Kidney capillary endothelial cell (primary cell): ENCODE measurements around the gene ANO9.

Source experiments
- DNase-seq: peaks from one replicate; pipeline ENCODE4 v3.0.0-alpha.2; 2018; ENCODE audit warnings: low spot score

ANO9 gene, protein sequence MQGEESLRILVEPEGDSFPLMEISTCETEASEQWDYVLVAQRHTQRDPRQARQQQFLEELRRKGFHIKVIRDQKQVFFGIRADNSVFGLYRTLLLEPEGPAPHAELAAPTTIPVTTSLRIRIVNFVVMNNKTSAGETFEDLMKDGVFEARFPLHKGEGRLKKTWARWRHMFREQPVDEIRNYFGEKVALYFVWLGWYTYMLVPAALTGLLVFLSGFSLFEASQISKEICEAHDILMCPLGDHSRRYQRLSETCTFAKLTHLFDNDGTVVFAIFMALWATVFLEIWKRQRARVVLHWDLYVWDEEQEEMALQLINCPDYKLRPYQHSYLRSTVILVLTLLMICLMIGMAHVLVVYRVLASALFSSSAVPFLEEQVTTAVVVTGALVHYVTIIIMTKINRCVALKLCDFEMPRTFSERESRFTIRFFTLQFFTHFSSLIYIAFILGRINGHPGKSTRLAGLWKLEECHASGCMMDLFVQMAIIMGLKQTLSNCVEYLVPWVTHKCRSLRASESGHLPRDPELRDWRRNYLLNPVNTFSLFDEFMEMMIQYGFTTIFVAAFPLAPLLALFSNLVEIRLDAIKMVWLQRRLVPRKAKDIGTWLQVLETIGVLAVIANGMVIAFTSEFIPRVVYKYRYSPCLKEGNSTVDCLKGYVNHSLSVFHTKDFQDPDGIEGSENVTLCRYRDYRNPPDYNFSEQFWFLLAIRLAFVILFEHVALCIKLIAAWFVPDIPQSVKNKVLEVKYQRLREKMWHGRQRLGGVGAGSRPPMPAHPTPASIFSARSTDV

DNA sequence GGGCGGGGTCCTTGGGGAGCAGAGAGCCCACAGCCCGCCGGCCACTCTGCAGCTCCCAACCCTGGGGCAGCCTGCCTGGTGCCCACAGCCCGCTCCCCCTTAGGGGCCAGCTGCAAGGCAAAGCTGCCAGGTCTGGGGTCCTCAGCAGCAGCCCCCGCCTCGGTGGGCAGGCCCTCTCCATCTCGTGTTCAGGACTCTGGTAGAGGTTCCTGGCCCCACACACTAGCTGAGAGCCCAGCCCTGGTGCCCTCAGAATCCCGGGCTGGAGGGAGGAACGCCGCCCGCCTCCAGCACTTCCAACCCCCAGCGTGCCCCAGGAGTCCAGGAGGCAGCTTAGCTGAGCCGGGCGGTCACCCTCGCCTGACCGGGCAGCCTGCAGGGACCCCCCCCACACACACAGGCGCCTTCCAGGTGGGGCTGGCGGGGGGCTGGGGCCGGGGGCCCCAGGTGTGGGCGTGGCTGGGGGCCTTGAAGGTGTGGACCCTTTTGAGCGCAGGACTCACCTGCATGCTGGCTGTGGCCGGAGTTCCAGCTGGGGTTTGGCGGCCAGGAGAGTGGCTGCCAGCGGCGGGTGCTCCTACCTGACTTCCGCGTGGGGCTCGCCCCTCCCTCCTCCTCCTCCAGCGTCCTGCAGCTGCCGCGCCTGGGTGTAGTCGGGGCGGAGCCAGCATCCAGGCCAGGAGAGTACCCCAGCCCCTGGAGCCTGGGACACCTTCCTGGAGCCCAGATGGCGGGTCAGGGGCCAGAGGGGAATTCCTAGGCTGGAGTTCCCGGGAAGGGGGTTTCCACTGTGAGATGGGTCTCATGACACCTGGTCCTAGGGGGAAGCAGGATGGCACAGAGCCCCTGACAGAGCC lies at the start of gene ANO9:
ANO9 (minus strand) TSS at position 594 of the 857 bp plus-strand sequence; CDS start at position 509, 85 bp downstream.
- DNase-seq, result no peak

DNA sequence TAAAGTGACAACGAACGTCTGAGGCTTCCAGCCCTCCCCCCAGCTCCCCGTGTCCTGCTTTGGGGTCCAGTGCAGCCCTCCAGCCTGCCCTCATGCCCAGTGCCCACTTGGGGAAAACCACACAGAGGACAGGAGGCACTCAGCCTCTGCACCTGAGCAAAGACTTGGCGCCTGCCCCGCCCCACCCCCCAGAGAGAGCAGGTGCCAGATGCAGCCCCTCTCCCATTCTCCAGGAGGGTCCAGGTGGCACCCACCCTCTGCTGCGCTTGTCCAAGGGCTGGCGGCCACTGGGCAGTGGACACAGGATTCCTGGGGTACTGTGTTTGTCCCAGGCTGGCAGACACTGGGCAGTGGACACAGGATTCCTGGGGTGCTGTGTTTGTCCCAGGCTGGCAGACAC lies 49.5 kb upstream of the ANO9 start:
- no peak for DNase-seq

DNA sequence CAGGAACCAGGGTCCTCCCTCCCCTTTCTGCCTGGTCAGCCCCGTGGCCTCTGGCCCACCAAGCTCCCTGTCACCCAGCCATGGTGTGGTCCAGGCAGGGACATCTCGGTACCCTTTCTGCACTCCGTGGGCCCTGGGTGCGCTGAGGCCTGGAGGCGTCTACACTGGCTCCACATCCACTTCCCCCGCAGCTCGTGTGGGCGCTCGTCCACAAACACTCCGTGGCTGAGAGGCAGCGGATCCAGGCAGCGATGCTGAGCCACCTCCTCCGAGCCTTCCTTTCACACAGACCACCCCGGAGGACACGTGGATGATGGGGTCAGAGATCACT lies 49.1 kb upstream of the ANO9 start:
- no peak for DNase-seq

DNA sequence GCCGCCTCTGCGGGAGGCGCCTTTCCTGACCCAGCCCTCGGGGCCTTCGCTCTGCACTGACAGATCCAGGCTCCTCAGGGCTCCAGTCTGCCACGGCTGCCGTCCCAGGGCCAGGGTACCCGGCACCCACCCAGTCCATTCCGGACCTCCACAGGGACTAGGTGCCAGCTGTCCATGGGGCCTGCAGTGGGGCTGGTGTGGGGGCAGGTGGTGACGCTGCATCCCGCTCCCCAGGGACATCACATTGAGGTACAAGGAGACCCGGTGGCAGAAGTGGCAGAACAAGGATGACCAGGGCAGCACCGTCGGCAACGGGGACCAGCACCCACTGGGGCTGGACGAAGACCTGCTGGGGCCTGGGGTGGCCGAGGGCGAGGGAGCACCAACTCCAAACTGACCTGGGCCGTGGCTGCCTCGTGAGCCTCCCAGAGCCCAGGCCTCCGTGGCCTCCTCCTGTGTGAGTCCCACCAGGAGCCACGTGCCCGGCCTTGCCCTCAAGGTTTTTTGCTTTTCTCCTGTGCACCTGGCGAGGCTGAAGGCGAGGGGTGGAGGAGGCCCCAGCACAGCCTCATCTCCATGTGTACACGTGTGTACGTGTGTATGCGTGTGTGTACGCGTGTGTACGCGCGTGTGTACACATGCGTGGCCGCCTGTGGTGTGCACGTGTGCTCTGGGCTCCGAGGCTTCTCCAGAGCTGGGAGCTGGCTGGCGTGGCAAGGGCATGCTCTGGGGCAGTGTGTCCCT lies 48.5 kb upstream of the ANO9 start:
- no peak for DNase-seq

DNA sequence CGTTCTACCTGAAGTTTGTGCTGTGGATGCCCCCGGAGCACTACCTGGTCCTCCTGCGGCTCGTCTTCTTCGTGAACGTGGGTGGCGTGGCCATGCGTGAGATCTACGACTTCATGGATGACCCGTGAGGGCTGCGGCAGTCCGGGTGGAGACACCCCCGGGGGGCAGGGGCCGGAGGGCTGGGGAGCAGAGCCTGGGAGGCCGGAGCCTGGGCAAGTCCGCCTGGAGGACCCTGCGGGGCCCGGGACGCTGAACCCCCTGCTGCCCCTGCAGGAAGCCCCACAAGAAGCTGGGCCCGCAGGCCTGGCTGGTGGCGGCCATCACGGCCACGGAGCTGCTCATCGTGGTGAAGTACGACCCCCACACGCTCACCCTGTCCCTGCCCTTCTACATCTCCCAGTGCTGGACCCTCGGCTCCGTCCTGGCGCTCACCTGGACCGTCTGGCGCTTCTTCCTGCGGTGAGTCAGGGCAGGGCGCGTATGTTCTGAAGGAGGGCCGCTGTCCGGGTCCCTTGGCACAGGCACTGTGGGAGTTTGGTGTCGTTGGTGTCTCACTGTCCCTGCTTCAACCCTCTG lies 47.9 kb upstream of the ANO9 start:
- DNase-seq, result no peak

DNA sequence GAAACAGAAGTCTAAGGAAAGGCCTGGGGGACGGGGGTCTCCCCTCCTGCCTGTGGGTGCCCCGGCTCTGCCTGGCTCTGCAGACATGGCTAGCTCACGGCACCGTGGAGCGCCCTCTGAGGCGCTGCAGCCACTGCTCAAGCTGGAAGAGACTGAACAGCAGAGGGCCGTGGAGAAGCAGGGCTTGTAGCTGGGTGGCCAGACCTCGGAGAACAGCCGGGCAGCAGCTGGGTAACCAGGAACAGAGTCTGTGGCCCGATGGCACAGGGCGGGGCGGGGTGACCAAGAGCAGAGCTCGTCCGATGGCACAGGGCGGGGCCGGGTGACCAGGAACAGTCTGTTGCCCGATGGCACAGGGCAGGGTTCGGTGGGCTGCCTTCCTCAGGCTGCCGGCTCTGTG lies 47.2 kb upstream of the ANO9 start:
- DNase-seq, result no peak

DNA sequence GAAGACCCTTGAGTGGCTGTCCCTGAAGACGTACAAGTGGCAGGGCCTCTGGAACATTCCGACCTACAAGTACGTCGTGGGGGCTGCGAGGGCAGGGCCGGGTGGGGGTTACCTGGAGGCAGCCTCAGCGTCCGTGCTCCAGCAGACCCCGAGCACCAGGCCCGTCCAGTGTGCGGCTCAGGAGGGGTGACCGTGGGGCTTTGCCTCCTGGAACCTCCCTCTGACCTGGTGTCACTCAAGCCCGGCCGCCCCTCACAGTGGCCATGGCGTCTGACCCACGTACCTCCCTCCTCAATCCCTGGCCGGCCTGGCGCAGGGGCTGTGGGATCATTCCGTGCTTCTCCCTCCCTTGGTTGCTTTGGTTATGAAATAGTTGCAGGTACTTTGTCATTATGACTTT lies 46.8 kb upstream of the ANO9 start:
- DNase-seq, result no peak

DNA sequence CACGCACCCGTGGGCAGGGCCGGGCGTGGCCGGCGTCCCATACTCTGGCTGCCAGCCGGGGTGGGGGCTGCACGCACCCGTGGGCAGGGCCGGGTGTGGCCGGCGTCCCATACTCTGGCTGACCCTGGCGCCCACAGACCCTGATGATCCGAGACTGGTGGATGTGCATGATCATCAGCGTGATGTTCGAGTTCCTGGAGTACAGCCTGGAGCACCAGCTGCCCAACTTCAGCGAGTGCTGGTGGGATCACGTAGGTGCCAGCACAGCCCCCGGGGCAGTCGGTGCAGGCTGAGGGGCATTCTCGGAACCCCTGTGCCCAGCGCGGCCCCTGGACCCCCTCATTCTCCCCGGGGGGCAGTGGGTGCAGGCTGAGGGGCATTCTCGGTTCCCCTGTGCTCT lies 46.3 kb upstream of the ANO9 start:
- no peak for DNase-seq

DNA sequence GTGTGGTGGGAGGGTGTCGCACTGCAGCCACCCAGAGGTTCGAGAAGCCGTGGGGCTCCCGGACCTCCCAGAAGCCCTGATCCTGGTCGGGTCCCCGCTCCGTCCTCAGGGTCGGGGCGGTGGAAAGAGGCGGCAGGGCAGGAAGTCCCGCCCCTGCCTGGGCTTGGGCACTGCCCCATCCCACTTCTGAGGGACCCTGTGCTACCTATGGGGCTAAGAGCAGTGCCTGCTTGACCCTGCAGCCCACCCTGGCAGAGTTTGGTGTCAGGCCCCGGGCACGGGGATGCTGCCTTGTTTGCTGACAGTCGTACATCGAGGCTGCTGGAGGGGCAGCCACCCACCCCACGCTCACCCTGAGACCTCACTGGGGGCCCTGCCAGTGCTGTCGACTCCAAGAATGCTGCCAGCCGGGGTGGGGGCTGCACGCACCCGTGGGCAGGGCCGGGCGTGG lies 45.8 kb upstream of the ANO9 start:
- DNase-seq, result no peak

DNA sequence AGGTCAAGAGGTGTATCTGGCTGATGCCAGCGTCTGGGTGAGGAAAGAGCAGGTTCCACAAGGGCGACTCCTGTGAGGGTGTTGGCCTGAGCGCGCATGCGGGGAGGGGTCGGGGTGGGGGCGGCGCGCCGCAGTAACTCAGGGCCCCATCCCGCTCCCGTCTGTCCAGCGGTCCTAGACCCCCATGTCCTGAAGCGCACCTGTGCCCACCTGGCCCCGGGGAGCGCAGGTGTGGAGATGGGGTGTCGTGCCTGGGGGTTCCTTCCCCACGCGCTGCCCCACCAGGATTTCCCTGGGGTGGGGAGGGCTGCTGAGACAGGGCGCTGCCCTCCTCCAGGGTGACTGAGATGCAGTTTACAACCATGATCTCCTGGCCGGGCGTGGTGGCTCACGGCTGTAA lies 44.4 kb upstream of the ANO9 start:
- no peak for DNase-seq

DNA sequence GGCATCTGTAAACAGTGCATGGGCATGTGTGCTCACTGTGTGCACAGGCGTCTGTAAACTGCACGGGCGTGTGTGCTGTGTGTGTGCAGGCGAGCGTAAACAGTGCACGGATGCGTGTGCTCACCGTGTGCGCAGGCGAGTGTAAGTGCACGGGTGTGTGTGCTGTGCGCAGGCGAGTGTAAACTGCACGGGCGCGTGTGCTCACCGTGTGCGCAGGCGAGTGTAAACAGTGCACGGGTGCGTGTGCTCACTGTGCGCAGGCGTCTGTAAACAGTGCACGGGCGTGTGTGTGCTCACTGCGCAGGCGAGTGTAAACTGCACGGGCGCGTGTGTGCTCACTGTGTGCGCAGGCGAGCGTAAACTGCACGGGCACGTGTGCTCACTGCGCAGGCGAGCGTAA lies 42.8 kb upstream of the ANO9 start:
- DNase-seq, result no peak

DNA sequence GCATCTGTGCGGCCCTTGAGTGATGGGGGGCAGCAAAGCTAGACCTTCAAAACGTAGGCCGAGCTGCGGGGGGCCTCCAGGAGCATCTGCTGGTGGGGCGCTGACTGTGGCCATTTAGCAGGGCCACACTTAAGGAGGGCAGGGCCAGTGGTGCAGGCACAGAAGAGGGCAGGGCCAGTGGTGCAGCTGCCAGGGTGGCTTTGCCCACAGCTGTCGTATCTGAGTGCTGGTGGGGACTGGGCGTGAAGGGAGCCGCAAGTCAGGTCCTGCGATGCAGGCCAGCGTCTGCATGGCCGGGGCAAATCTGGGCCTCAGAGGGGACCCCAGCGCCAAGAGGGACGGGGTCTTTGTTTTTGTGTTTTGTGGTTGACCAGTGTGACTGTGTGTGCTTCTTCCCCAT lies 37.5 kb upstream of the ANO9 start:
- DNase-seq, result no peak

DNA sequence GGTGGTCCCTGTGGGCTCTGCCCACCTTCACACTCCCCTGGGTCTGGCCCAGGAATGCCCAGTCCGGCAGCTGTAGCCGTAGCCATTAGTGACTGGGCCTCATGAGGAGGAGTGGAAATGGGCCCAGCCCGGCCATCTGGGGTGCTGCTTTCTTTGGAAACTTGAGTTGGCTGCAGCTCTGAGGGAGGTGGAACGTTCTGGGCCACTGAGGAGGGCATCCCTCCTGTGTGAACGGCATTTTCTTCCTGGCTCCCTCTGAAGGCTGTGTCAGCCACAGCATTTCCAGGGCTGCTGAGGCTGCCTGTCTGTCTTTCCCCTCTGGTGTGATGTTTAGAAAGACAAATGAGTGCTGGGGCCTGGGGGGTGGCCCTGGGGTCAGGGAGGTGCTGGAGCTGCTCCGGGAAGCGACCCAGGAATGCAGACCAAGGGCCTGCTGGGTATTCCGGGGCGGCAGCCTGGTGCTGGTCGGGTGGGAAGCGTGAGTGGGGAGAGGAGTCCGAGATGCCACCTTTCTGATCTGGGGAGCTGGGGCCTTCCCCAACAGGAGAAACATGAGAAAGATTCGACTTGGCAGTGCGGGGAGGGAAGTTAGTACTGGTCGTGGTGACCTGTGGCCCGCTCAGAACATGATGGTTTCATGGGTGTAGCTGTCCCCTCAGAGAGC lies 35.4 kb upstream of the ANO9 start:
- DNase-seq, result no peak

DNA sequence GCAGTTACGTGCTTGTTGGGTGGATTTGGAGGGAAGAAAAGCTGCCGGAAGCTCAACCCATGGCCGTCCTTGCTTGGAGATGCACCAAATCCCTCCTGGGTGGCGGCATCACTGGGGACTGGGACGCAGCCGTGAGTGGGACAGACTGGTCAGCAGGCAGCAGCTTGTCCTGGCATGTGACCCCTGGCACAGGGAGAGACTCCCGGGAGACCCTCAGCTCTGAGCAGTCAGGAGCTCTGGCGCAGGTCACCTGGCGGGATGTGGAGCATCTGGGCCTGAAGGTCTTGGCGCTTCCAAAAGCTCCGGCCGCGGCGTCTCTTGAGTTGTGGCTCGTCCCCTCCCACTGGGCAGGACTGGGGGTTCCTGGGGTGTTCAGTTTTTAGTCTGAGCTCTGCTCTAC lies 34.6 kb upstream of the ANO9 start:
- DNase-seq, result no peak

DNA sequence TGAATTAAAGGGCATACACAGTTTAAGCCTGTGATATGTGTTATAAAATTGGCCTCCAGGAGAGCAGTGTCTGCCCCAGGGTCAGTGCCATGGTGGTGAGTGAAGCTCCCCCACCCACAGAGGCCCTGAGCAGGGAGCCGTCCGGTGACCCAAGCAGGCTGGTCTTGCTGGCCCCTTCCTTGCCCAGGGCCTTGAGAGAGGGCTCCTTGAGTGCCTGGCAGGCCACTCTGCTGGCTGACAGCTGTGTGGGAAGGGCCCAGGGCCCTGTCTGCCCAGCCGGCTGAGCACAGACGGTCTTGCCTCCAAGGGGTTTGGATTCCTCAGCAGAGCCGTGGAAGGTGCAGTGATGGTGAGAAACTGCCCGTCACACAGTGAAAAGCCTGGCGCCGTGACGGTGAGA lies 34.1 kb upstream of the ANO9 start:
- no peak for DNase-seq

DNA sequence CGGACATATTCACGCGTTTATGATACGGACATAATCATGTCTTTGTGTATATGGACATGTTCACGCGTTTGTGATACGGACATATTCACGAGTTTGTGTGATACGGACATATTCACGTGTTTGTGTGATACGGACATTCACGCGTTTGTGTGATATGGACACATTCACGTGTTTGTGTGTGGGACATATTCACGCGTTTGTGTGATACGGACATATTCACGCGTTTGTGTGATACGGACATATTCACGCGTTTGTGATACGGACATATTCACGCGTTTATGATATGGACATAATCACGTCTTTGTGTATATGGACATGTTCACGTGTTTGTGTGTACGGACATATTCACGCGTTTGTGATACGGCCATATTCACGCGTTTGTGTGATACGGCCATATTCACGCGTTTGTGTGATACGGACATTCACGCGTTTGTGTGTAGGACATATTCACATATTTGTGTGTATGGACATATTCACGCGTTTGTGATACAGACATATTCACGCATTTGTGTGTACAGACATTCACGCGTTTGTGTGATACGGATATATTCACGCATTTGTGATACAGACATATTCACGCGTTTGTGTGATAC lies 33.2 kb upstream of the ANO9 start:
- no peak for DNase-seq

DNA sequence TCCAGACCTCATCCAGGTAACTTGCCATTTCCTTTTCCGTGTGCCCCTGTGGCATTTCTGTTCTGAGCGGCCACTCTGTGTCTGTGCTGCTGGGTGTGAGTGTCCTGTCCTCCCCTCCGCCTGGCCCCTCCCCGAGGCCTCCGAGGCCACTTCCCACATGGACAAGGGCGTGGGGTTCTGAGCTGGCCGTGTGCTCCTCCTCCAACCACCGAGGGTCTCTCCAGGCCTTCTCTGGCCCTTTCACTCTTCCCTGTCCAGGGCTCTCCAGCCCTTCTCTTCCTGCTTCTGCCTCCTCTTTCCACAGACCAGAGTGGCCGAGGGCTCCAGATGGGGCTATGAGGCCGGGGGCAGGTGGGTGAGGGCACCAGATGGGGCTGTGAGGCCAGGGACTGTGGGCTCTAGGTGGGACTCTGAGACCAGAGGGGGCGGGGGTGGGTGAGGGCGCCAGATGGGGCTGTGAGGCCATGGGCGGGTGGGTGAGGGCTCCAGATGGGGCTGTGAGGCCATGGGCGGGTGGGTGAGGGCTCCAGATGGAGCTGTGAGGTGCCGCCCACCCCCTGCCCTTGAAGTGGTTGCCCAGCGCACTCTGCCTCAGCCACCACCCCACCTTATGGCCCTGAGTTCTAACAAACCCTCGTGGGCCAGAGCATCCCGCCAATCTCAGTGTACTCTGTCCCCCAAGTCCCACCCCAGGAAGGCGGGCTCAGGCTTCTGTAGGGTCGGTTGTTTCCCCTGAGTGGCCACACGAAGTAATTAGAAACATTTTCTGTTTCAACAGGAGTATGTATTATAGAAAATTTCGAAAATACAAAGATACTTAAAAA lies 32.4 kb upstream of the ANO9 start:
- no peak for DNase-seq

DNA sequence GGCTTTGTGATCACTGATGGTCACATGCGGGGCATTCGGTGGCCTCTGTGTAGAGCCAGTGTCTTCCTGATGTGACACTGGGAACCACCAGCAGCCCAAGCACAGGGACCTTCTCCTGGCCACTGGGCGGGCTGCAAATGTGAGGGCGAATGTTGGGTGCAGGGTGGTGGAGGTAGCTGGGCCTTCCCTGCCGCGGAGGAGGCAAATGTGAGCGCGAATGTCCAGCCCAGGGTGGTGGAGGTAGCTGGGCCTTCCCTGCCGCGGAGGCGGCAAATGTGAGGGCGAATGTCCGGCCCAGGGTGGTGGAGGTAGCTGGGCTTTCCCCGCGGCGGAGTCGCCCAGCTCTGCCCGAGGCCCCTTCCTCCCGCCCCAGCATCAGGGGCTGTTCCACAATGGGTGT lies 31.6 kb upstream of the ANO9 start:
- no peak for DNase-seq

DNA sequence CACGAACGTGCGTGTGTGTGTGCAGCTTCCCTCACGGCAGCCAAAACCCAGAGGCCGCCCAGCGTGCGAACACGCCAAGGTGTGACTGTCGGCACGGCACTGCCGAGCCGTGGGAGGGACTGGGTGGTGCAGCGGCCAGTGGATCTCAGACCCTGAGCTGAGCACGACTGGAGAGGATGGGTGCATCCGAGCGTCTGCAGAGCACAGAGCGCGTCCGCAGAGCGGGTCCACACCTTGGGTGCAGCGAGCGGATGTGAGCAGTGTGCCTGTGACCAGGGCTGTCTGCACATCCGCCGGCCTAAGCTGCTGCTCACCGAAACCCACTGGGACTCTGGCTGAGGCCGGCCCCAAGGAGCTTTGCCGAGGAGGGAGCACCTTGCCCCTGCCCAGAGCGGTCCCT lies 31.0 kb upstream of the ANO9 start:
- no peak for DNase-seq

DNA sequence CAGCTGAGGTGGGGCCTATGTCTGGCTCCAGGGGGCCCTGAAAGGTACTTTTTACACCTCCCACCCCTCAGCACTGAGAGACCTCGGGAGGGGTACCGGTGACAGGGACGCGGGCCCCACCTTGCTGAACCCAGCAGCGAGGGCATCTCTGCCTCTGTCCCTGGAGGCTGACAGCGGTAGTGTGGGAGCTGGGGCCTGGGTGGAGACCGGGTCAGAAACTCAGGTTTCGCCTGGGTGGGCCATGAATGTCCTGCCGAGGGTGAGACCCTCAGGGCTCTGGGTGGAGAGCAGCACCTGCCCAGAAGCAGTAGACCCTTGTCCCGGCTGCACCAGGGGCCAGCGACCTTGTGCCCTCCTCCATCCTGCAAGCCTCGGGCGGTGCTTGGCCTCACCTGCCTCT lies 30.5 kb upstream of the ANO9 start:
- DNase-seq, result no peak
